H1 (cell line): ENCODE data around the gene LEMD1. TPM values are rescaled to one million over a fixed set of nuclear protein-coding genes. Genes with fewer than 3 reads are reported as not detected.
A peak's percentile ranks its signal among the peaks of the same experiment; 100 is the strongest.

Experiments used
- ASH2L ChIP-seq: fragments of 200-600, 300-600 bp; sonication (generic); IDR thresholded peaks from one replicate; pipeline ENCODE4 v1.7.1; 2017; ENCODE audit warnings: low read length
- ATF2 ChIP-seq: IDR thresholded peaks from 2 replicates; pipeline ENCODE4 v1.6.1; 2012; ENCODE audit warnings: low read length, inconsistent platforms
- BACH1 ChIP-seq: IDR thresholded peaks from 2 replicates; pipeline ENCODE4 v1.6.1; 2012; ENCODE audit warnings: low read length, improper control_type of control experiment
- GABPA ChIP-seq: IDR thresholded peaks from 2 replicates; pipeline ENCODE4 v1.6.1; 2011; ENCODE audit warnings: mild to moderate bottlenecking, low read length, moderate library complexity, borderline replicate concordance; ENCODE audit not compliant: insufficient read depth
- GTF2F1 ChIP-seq: IDR thresholded peaks from 2 replicates; pipeline ENCODE4 v1.6.1; 2012; ENCODE audit warnings: low read depth, low read length, improper control_type of control experiment, borderline replicate concordance
- HDAC2 ChIP-seq, 2 experiments: fragments of 300-600 bp in 1 of 2; sonication (generic) in 1 of 2; IDR thresholded peaks; 2 replicates each; pipeline ENCODE4 v1.6.1; 2011 to 2012; ENCODE audit warnings: low read depth in 2 of 2, low read length in 2 of 2, mild to moderate bottlenecking in 2 of 2, moderate library complexity in 2 of 2, borderline replicate concordance in 1 of 2, inconsistent platforms in 1 of 2
- MAX ChIP-seq: IDR thresholded peaks from 2 replicates; pipeline ENCODE4 v1.6.1; 2012; ENCODE audit warnings: inconsistent platforms
- POLR2A ChIP-seq, 2 experiments: IDR thresholded peaks; 1 replicate in 1 of 2; 2 replicates in 1 of 2; pipeline ENCODE4 v1.6.1; 2011; ENCODE audit warnings: low read depth in 2 of 2, low read length in 2 of 2, mild to moderate bottlenecking in 2 of 2; ENCODE audit errors: control extremely low read depth in 1 of 2
- POLR2AphosphoS5 ChIP-seq: IDR thresholded peaks from 2 replicates; pipeline ENCODE4 v1.6.1; 2011; ENCODE audit warnings: low read depth, low read length
- RBBP5 ChIP-seq: IDR thresholded peaks from 2 replicates; pipeline ENCODE4 v1.7.1; 2012; ENCODE audit warnings: low read depth, mild to moderate bottlenecking, inconsistent platforms, low read length, moderate library complexity, borderline replicate concordance
- TAF1 ChIP-seq: IDR thresholded peaks from 2 replicates; pipeline ENCODE4 v1.6.1; 2011; ENCODE audit warnings: mild to moderate bottlenecking, low read depth, low read length
- ZNF274 ChIP-seq: IDR thresholded peaks from 2 replicates; pipeline ENCODE4 v1.7.0; 2012; ENCODE audit warnings: low read length, borderline replicate concordance; ENCODE audit errors: extremely low read depth
- polyA plus RNA-seq, 7 experiments: library from polyadenylated mRNA; depleted of rRNA in 3 of 7; stranded (reverse) in 5 of 7; unstranded in 2 of 7; fragments of >200 nt in 5 of 7; fragments of 200-250 nt in 2 of 7; gene quantifications; 1 replicate in 5 of 7; 2 replicates in 1 of 7; 4 replicates in 1 of 7; pipeline versions ENCODE4 v1.2.1 to v1.2.3, GENCODE V29; 2011 to 2013; ENCODE audit warnings: missing spikeins in 2 of 7, mixed read lengths in 2 of 7
- total RNA-seq: library from RNA; stranded (reverse); fragmentation: NEBNext Ultra II Directional; extraction: Animal tissue kit (Norgen Biotek cat#: 25700); gene quantifications from 2 replicates; pipeline ENCODE4 v1.2.1, GENCODE V29; 2021

LEMD1 gene
- total and polyA plus RNA-seq, 2 of the 8 experiments (the other 6 are each of a cell fraction or from before 2014, with no cell fraction given), result 10.0 to 10.5 TPM

- TF ChIP-seq ZNF274 (no peak), BACH1 (no peak), HDAC2 (IDR thresholded peaks at IDR 0.05; ENCODE audit: borderline replicate concordance in 1 of 2, low read depth in 2 of 2, low read length in 2 of 2) (no peak), RBBP5 (no peak), MAX (no peak), GABPA (no peak), ATF2 (no peak), POLR2AphosphoS5 (0 out of 2 replicates have a peak, but pooled peaks have one; percentile 15), ASH2L (no peak), POLR2A (IDR thresholded peaks at IDR 0.05; ENCODE audit: control extremely low read depth in 1 of 2, low read depth in 2 of 2, low read length in 2 of 2) (peak in 1 of 2 experiments; percentile 45; a peak in 1 of 3 replicates), TAF1 (0 out of 2 replicates have a peak, but pooled peaks have one; percentile 37), GTF2F1 (no peak)
These were observed 28.0 kb upstream of the LEMD1 start (continued) for GRCh38 chr1:205449750-205450443.
